Hematopoietic multipotent progenitor cell treated with erythropoietin and hydrocortisone succinate and interleukin-3 and kit ligand, for 4 days (in vitro differentiated cells): ENCODE data around the gene OPCML.

Source experiments
- DNase-seq: peaks from one replicate; pipeline ENCODE4 v3.0.0-alpha.2; 2015

The OPCML gene

DNA sequence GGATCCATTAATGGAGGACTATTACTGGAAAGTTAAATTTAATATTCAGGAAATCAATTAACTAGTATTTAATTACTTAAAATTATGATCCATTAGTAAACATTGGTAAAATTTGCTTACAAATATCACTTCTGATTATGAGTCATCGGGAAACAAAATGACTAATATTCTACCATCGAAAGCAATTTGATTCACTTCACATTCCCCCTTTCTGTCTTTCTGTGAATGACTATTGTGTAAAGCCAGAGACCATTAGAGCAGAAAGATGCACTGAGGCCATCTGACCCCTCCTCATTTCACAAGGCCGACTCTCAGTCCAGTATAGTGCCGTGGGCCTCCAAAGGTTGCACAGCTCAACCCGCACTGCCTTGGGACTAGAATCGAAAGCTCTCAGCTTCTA lies 619.0 kb downstream of the OPCML start:
- no peak for DNase-seq

DNA sequence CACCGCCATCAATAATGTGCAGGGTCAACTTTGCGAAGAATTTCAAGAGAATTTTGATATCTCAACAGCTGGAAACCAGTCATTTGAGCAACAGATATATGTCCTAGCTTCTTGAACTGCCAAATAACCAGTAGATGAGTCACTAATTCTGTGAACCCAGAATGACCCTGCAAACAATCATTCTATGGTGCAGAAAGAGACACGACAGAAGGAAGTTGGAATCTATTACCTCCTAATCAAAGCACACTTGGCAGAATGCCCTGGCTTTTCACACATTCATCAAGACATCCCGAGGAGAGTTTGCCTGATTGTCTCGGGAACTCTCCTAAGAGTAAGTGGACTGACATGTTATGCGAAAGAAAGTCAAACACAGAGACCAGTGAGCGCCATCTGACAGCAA lies 621.1 kb downstream of the OPCML start:
- DNase-seq, result no peak

- DNase-seq, result no peak
These were observed 622.1 kb downstream of the OPCML start for GRCh38 chr11:132910011-132910760.

DNA sequence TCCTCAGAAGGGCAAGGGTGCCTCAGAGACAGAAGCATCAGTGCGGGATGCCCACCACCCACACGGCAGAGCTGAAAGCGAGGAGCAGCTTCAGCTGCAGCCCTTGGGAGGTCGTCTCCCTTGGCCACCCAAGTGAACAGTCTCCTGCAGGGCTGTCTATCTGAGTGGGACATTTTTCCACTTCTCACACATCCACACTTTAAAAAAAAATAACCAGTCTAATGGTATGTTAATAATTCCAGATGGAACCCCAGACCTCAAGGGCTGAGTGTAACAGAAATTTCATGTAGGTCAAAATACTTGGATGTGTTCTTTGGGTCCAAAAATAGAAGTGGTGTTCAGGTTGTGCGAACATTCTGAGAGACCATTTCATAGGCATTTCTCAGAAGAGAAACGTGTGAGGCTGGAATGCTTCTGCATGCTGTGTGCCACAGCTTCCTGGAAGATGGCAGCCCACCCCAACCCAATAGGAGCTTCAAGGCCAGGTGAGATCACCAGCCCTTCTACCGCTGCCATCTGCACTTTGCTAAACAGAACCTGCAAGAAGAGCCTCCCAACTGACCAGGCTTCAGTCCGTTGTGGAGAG lies 623.2 kb downstream of the OPCML start:
- no peak for DNase-seq

- no peak for DNase-seq
These were observed 623.9 kb downstream of the OPCML start for GRCh38 chr11:132908414-132908810.

- DNase-seq, result no peak
These were observed 624.5 kb downstream of the OPCML start for GRCh38 chr11:132907651-132908413.

DNA sequence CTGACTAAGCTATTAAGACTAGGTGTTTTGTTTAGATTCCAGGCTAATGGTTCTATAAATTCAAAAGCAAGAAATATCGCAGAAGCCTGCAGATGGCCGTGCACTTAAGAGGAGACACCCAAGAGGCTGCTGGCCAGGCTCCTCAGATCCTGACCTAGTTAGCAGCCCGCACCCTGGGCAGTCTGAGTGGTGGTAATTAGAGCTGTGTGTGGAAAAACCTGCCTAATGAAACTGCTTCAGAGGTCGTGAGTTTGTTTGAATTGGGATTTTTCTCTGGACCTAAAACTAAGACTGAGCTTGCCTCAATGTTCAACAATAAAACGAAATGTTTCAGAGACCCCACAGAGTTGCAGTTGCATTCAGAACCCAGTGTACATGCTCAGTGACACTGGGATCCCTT lies 627.7 kb downstream of the OPCML start:
- DNase-seq, result no peak

GRCh38 chr11:132904091-132904490 lies 628.2 kb downstream of the OPCML start:
- DNase-seq, result no peak

- no peak for DNase-seq
These were observed 630.4 kb downstream of the OPCML start for GRCh38 chr11:132901638-132902471.

GRCh38 chr11:132898676-132899075 lies 633.6 kb downstream of the OPCML start:
- DNase-seq, result no peak

DNA sequence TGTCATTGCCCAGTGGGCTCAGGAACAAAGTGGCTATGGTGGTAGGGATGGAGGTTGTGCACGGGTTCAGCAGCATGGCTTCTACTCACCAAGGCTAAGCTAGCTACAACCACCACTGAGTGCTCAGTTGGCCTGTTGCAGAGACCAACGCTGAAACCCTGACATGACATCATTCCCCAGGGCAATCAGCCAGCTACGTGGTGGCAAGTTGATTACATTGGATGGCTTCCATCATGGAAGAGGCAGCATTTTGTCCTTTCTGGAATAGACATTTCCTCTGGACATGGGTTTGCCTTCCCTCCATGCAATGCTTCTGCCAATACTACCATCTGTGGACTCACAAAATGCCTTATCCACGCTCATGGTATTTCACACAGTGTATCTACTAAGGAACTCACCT lies 634.3 kb downstream of the OPCML start:
- DNase-seq, result no peak

GRCh38 chr11:132895340-132895739 lies 637.0 kb downstream of the OPCML start:
- no peak for DNase-seq

GRCh38 chr11:132894606-132895005 lies 637.7 kb downstream of the OPCML start:
- no peak for DNase-seq

GRCh38 chr11:132892876-132893275 lies 639.4 kb downstream of the OPCML start:
- no peak for DNase-seq

- no peak for DNase-seq
These were observed 644.1 kb downstream of the OPCML start for GRCh38 chr11:132888226-132888625.

- no peak for DNase-seq
These were observed 646.0 kb downstream of the OPCML start for GRCh38 chr11:132886335-132886734.

- no peak for DNase-seq
These were observed 649.1 kb downstream of the OPCML start for GRCh38 chr11:132883241-132883640.

GRCh38 chr11:132881622-132882021 lies 650.7 kb downstream of the OPCML start:
- DNase-seq, result no peak

- DNase-seq, result no peak
These were observed 654.2 kb downstream of the OPCML start for GRCh38 chr11:132878111-132878510.

GRCh38 chr11:132876705-132877104 lies 655.6 kb downstream of the OPCML start:
- no peak for DNase-seq

- DNase-seq, result no peak
These were observed 656.1 kb downstream of the OPCML start for GRCh38 chr11:132876239-132876638.

GRCh38 chr11:132874638-132875037 lies 657.7 kb downstream of the OPCML start:
- no peak for DNase-seq

DNA sequence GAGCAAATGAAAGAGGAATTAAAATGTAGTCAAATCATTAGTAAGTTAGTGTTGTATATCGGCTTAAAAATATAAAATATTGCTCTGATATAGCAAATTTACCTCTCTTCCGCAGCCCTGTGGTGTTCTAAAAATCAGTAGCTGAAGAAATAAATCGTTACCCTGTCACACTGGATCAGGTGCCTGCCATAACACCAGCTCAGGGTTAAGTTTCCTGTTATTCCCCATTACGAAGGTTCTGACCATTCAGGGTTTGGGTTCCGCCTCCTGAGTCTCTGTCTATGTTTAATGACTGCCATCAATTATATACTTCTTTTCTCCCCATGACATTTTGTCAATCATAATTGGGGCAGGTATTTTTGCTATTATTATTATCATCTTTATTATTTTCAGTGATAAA lies 658.5 kb downstream of the OPCML start:
- DNase-seq, result no peak
